ENCODE data around the gene SVEP1.
"Not testable (repeated sequence)": the region's sequence is repeated elsewhere in the genome, so short reads cannot be mapped to it uniquely, and the experiment has no call there.

Gene SVEP1

DNA sequence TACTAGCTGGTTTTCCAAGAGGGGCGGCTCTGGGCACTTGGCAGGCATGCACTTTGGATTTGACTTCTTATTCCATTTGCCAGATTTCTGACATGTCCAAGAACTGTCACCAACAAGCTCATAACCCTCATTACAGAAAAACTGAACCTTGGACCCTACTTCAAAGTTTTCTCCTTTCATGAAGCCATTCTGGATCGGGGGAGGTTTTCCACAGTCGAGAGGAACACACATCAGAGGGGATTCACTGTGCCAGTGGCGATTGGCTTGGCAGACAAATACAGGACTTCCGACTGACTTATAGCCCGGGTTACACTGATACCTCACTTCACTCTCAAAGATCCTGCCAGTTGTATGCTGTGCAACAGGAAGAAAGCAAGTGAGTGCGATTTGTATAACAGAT lies 170.9 kb downstream of the SVEP1 start:
- DNase-seq (no peak), ATAC-seq (ENCODE audit: insufficient read depth, low read depth) (no peak)
- no peak for TF ChIP-seq EZH2 (IDR thresholded peaks at IDR 0.05; ENCODE audit: borderline replicate concordance, low read depth, low read length, severe bottlenecking)
- no peaks in the 10 kb centered on the region for H3K27me3 ChIP-seq (ENCODE audit: insufficient read depth, low read length, poor library complexity)
- no peaks in the 10 kb centered on the region for H3K36me3 ChIP-seq (ENCODE audit: insufficient read depth, low read length)
- no peaks in the 10 kb centered on the region for H3K4me1 ChIP-seq (ENCODE audit: insufficient read depth, low read length)
- no peak overlapping the region for H2AFZ ChIP-seq (ENCODE audit: low read depth, low read length)
- no peaks in the 10 kb centered on the region for H3K79me2 ChIP-seq (ENCODE audit: insufficient read depth, low read length)
- H3K27ac ChIP-seq (ENCODE audit: low read length), result no peak overlapping the region
- no peaks in the 10 kb centered on the region for H4K20me1 ChIP-seq (ENCODE audit: insufficient read depth, low read length)
- no peak overlapping the region for H3K4me2 ChIP-seq (ENCODE audit: insufficient read depth, low read length)
- no peak overlapping the region for H3K4me3 ChIP-seq (ENCODE audit: low read depth in 1 of 2, low read length in 2 of 2)
- no peak overlapping the region for H3K9ac ChIP-seq (ENCODE audit: low read depth, low read length)
- no peaks in the 10 kb centered on the region for H3K9me3 ChIP-seq (ENCODE audit: insufficient read depth, low read length, severe bottlenecking)

DNA sequence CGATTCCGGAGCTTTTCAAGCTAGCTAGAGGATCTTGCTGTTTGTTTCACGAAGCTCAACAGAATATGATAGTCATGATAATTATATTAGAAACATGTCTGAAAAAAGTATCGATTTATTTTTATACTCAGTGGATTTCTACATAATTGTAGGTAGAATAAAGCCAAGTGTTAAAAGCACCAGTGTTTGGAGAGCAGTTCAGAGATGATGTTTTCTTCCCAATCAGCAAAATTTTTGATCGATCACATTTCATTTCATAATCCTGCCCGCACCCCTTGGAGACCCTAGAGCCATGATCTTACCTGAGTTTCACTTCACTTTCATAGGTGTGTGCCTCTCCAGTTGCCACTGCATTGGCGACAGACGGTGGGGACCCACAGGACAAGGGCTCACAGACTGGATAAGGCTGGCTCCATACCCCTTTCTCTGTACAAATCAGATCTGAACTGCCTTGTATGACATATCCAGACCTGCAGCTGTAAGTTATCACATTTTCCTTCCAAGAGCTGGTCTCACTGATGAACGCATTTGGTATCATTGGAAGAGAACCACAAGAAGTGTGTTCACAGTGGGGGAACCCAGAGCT lies 173.6 kb downstream of the SVEP1 start:
- H3K27me3 ChIP-seq (ENCODE audit: insufficient read depth, low read length, poor library complexity), result no peaks in the 10 kb centered on the region
- H3K9ac ChIP-seq (ENCODE audit: low read depth, low read length), result no peak overlapping the region
- ATAC-seq (ENCODE audit: insufficient read depth, low read depth), result no peak
- no peaks in the 10 kb centered on the region for H3K79me2 ChIP-seq (ENCODE audit: insufficient read depth, low read length)
- no peak overlapping the region for H3K4me2 ChIP-seq (ENCODE audit: insufficient read depth, low read length)
- H3K27ac ChIP-seq (ENCODE audit: low read length), result no peak overlapping the region
- H3K36me3 ChIP-seq (ENCODE audit: insufficient read depth, low read length), result no peaks in the 10 kb centered on the region
- no peaks in the 10 kb centered on the region for H4K20me1 ChIP-seq (ENCODE audit: insufficient read depth, low read length)
- H3K4me3 ChIP-seq (ENCODE audit: low read depth in 1 of 2, low read length in 2 of 2), result no peak overlapping the region
- H3K4me1 ChIP-seq (ENCODE audit: insufficient read depth, low read length), result no peaks in the 10 kb centered on the region
- H2AFZ ChIP-seq (ENCODE audit: low read depth, low read length), result no peak overlapping the region
- no peak for DNase-seq
- TF ChIP-seq, protein P1, sequence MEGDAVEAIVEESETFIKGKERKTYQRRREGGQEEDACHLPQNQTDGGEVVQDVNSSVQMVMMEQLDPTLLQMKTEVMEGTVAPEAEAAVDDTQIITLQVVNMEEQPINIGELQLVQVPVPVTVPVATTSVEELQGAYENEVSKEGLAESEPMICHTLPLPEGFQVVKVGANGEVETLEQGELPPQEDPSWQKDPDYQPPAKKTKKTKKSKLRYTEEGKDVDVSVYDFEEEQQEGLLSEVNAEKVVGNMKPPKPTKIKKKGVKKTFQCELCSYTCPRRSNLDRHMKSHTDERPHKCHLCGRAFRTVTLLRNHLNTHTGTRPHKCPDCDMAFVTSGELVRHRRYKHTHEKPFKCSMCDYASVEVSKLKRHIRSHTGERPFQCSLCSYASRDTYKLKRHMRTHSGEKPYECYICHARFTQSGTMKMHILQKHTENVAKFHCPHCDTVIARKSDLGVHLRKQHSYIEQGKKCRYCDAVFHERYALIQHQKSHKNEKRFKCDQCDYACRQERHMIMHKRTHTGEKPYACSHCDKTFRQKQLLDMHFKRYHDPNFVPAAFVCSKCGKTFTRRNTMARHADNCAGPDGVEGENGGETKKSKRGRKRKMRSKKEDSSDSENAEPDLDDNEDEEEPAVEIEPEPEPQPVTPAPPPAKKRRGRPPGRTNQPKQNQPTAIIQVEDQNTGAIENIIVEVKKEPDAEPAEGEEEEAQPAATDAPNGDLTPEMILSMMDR (IDR thresholded peaks at IDR 0.05; ENCODE audit: borderline replicate concordance, extremely low read depth, low read length, poor library complexity, severe bottlenecking), result no peak
- TF ChIP-seq EZH2 (IDR thresholded peaks at IDR 0.05; ENCODE audit: borderline replicate concordance, low read depth, low read length, severe bottlenecking), result no peak
- no peaks in the 10 kb centered on the region for H3K9me3 ChIP-seq (ENCODE audit: insufficient read depth, low read length, severe bottlenecking)

DNA sequence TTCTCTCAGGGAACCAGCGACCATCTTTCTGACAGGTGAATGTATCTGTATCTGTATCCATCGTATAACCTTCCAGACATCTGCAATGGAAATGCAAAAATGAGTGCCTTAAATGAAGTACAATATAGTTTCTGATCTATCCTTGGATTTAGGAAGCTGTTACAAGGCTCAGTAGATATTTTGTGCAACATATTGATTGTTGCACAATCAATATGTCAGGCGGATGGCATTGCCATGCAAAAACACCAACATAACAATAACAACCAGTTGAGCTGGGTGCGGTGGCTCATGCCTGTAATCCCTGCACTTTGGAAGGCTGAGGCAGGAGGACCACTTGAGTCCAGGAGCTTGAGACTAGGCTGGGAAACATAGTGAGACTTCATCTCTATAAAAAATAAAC lies 175.1 kb downstream of the SVEP1 start:
- Histone ChIP-seq H3K27ac (ENCODE audit: low read length) (no peak overlapping the region), H3K4me1 (ENCODE audit: insufficient read depth, low read length) (no peaks in the 10 kb centered on the region), H3K27me3 (ENCODE audit: insufficient read depth, low read length, poor library complexity) (no peaks in the 10 kb centered on the region), H3K79me2 (ENCODE audit: insufficient read depth, low read length) (no peaks in the 10 kb centered on the region), H2AFZ (ENCODE audit: low read depth, low read length) (no peak overlapping the region), H3K9ac (ENCODE audit: low read depth, low read length) (no peak overlapping the region), H4K20me1 (ENCODE audit: insufficient read depth, low read length) (no peaks in the 10 kb centered on the region), H3K9me3 (ENCODE audit: insufficient read depth, low read length, severe bottlenecking) (no peaks in the 10 kb centered on the region), H3K4me3 (ENCODE audit: low read depth in 1 of 2, low read length in 2 of 2) (no peak overlapping the region), H3K4me2 (ENCODE audit: insufficient read depth, low read length) (no peak overlapping the region), H3K36me3 (ENCODE audit: insufficient read depth, low read length) (no peaks in the 10 kb centered on the region)
- no peak for TF ChIP-seq EZH2 (IDR thresholded peaks at IDR 0.05; ENCODE audit: borderline replicate concordance, low read depth, low read length, severe bottlenecking)
- TF ChIP-seq, protein P1 (IDR thresholded peaks at IDR 0.05; ENCODE audit: borderline replicate concordance, extremely low read depth, low read length, poor library complexity, severe bottlenecking), result no peak
- DNase-seq, result no peak
- ATAC-seq (ENCODE audit: insufficient read depth, low read depth), result no peak

DNA sequence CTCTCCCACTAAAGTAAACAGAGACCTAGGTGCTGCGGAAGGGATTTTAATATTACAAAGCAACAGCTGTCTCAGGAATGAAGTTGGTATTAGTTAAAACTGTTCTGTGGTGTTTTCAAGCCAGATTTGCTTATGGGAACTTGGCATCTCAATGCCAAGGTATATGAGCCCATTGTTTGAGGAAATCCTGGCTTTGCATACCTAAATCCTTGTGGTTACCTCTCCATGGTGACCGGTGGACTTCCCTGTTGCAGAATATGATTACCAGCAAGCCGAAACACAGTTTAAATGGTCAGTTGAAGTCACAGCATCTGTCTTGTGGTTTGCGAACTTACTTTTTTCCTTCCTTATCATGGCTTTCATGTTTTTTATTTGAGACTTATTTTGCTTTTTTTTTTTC lies 179.6 kb downstream of the SVEP1 start:
- H3K9ac ChIP-seq (ENCODE audit: low read depth, low read length), result no peak overlapping the region
- H3K79me2 ChIP-seq (ENCODE audit: insufficient read depth, low read length), result no peaks in the 10 kb centered on the region
- no peaks in the 10 kb centered on the region for H3K9me3 ChIP-seq (ENCODE audit: insufficient read depth, low read length, severe bottlenecking)
- no peak overlapping the region for H2AFZ ChIP-seq (ENCODE audit: low read depth, low read length)
- no peak for TF ChIP-seq EZH2 (IDR thresholded peaks at IDR 0.05; ENCODE audit: borderline replicate concordance, low read depth, low read length, severe bottlenecking)
- TF ChIP-seq, protein P1 (IDR thresholded peaks at IDR 0.05; ENCODE audit: borderline replicate concordance, extremely low read depth, low read length, poor library complexity, severe bottlenecking), result no peak
- H3K36me3 ChIP-seq (ENCODE audit: insufficient read depth, low read length), result no peaks in the 10 kb centered on the region
- H3K27ac ChIP-seq (ENCODE audit: low read length), result no peak overlapping the region
- DNase-seq, result no peak
- H3K27me3 ChIP-seq (ENCODE audit: insufficient read depth, low read length, poor library complexity), result no peaks in the 10 kb centered on the region
- H3K4me3 ChIP-seq (ENCODE audit: low read depth in 1 of 2, low read length in 2 of 2), result no peak overlapping the region
- no peaks in the 10 kb centered on the region for H3K4me1 ChIP-seq (ENCODE audit: insufficient read depth, low read length)
- no peak for ATAC-seq (ENCODE audit: insufficient read depth, low read depth)
- H4K20me1 ChIP-seq (ENCODE audit: insufficient read depth, low read length), result no peaks in the 10 kb centered on the region
- no peak overlapping the region for H3K4me2 ChIP-seq (ENCODE audit: insufficient read depth, low read length)

DNA sequence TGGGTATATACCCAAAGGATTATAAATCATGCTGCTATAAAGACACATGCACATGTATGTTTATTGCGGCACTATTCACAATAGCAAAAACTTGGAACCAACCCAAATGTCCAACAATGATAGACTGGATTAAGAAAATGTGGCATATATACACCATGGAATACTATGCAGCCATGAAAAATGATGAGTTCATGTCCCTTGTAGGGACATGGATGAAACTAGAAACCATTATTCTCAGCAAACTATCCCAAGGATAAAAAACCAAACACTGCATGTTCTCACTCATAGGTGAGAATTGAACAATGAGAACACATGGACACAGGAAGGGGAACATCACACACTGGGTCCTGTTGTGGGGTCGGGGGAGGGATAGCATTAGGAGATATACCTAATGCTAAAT lies 180.5 kb downstream of the SVEP1 start:
- H3K27me3 ChIP-seq (ENCODE audit: insufficient read depth, low read length, poor library complexity); H4K20me1 ChIP-seq (ENCODE audit: insufficient read depth, low read length); H3K79me2 ChIP-seq (ENCODE audit: insufficient read depth, low read length); H3K4me2 ChIP-seq (ENCODE audit: insufficient read depth, low read length); H3K9ac ChIP-seq (ENCODE audit: low read depth, low read length); H3K4me1 ChIP-seq (ENCODE audit: insufficient read depth, low read length); H2AFZ ChIP-seq (ENCODE audit: low read depth, low read length); H3K4me3 ChIP-seq (ENCODE audit: low read depth in 1 of 2, low read length in 2 of 2); ATAC-seq (ENCODE audit: insufficient read depth, low read depth); H3K36me3 ChIP-seq (ENCODE audit: insufficient read depth, low read length); DNase-seq; H3K27ac ChIP-seq (ENCODE audit: low read length); H3K9me3 ChIP-seq (ENCODE audit: insufficient read depth, low read length, severe bottlenecking): not testable (repeated sequence)
